HEK293 (cell line): ENCODE results near the gene SCIN.

Experiments
- CTCF ChIP-seq: fragments of 450-650 bp; formaldehyde crosslinking; IDR thresholded peaks from 2 replicates; pipeline ENCODE4 v1.5.1; 2016; ENCODE audit warnings: missing biosample characterization, missing genetic modification characterization
- OVOL3 ChIP-seq: fragments of 450-650 bp; formaldehyde crosslinking; IDR thresholded peaks from 2 replicates; pipeline ENCODE4 v1.5.1; 2016; ENCODE audit warnings: missing biosample characterization, missing genetic modification characterization
- TRIM28 ChIP-seq: IDR thresholded peaks from 2 replicates; pipeline ENCODE4 v1.6.1; 2011; ENCODE audit warnings: low read length, control low read depth, borderline replicate concordance
- YY2 ChIP-seq: fragments of 450-650 bp; formaldehyde crosslinking; IDR thresholded peaks from 2 replicates; pipeline ENCODE4 v1.5.1; 2016; ENCODE audit warnings: missing biosample characterization, missing genetic modification characterization
- ZBTB20 ChIP-seq: fragments of 450-650 bp; formaldehyde crosslinking; IDR thresholded peaks from 2 replicates; pipeline ENCODE4 v1.5.1; 2016; ENCODE audit warnings: missing biosample characterization, missing genetic modification characterization
- ZFP41 ChIP-seq: fragments of 450-650 bp; formaldehyde crosslinking; IDR thresholded peaks from 2 replicates; pipeline ENCODE4 v1.5.1; 2016; ENCODE audit warnings: missing biosample characterization, missing genetic modification characterization, borderline replicate concordance
- ZNF184 ChIP-seq: fragments of 450-650 bp; IDR thresholded peaks from 2 replicates; pipeline ENCODE4 v1.5.1; 2018; ENCODE audit warnings: missing biosample characterization, mild to moderate bottlenecking, missing genetic modification characterization
- ZNF544 ChIP-seq: fragments of 450-650 bp; formaldehyde crosslinking; IDR thresholded peaks from 2 replicates; pipeline ENCODE4 v1.5.0; 2017; ENCODE audit warnings: missing biosample characterization, missing genetic modification characterization

- TF ChIP-seq ZBTB20 (no peak), YY2 (tag by site-specific recombination) (no peak), ZFP41 (no peak), CTCF (tag by site-specific recombination) (no peak), ZNF544 (tag by site-specific recombination) (no peak), OVOL3 (no peak), ZNF184 (tag by site-specific recombination) (no peak), TRIM28 (no peak)
Measured at GRCh38 chr7:12610899-12611298, 40.4 kb downstream of the SCIN start.
